Kidney epithelial cell (primary cell): Measurements from ENCODE around the gene PLK3. TPM values are rescaled to one million over a fixed set of nuclear protein-coding genes. Genes with fewer than 3 reads are reported as not detected.

ENCODE experiments used
- DNase-seq: peaks from one replicate; pipeline ENCODE4 v3.0.0-alpha.2; 2010; ENCODE audit warnings: low read depth
- H3K27me3 ChIP-seq: 2 replicates; pipeline ENCODE4 v1.6.0; 2011; ENCODE audit warnings: low read length; ENCODE audit not compliant: control insufficient read depth, insufficient read depth
- H3K36me3 ChIP-seq: 2 replicates; pipeline ENCODE4 v1.5.1; 2011; ENCODE audit warnings: low read length; ENCODE audit not compliant: control insufficient read depth, insufficient read depth
- H3K4me3 ChIP-seq: 2 replicates; pipeline ENCODE4 v1.5.1; 2011; ENCODE audit warnings: low read depth, mild to moderate bottlenecking, control low read depth, low read length
- CTCF ChIP-seq: IDR thresholded peaks from 2 replicates; pipeline ENCODE4 v1.5.1; 2011; ENCODE audit warnings: mild to moderate bottlenecking, moderate library complexity, low read length, control low read depth, inconsistent platforms; ENCODE audit not compliant: insufficient read depth, poor library complexity, severe bottlenecking
- total RNA-seq: library from RNA; depleted of rRNA; stranded (reverse); fragments of >200 nt; gene quantifications from 2 replicates; pipeline ENCODE4 v1.2.3, GENCODE V29; 2015

The PLK3 gene
- total RNA-seq, 1 donor from 2014 or later = 53.7 TPM

GRCh38 chr1:44786138-44786840, 13.9 kb upstream of the PLK3 start:
- H3K27me3 ChIP-seq = no peaks in the 10 kb centered on the region
- TF ChIP-seq CTCF = peak; percentile 100
- H3K36me3 ChIP-seq = no peaks in the 10 kb centered on the region
- no peak for DNase-seq
- peak overlapping the region; percentile 25 for H3K4me3 ChIP-seq

GRCh38 chr1:44786841-44787426, 13.2 kb upstream of the PLK3 start:
- no peak overlapping the region for H3K4me3 ChIP-seq
- no peaks in the 10 kb centered on the region for H3K36me3 ChIP-seq
- H3K27me3 ChIP-seq = no peaks in the 10 kb centered on the region
- no peak for TF ChIP-seq CTCF
- no peak for DNase-seq

- Histone ChIP-seq H3K27me3 (no peaks in the 10 kb centered on the region), H3K36me3 (no peaks in the 10 kb centered on the region)
- no peak for DNase-seq
Observed at GRCh38 chr1:44787506-44787905, 12.7 kb upstream of the PLK3 start.

GRCh38 chr1:44788120-44788860, 11.9 kb upstream of the PLK3 start, which contains the start of gene BEST4:
Gene BEST4, minus strand, starts transcription at chr1:44788170. Its CDS starts 465 bp downstream, at chr1:44787705.
- no peak within 1 kb of the TSS for H3K4me3 ChIP-seq
- no peaks in the 10 kb centered on the region for H3K36me3 ChIP-seq
- no peak for DNase-seq
- TF ChIP-seq CTCF = no peak
- no peaks in the 10 kb centered on the region for H3K27me3 ChIP-seq

More at GRCh38 chr1:44787506-44787905, 12.7 kb upstream of the PLK3 start:
- TF ChIP-seq CTCF = no peak
- H3K4me3 ChIP-seq = no peak overlapping the region

GRCh38 chr1:44790968-44791801, 9.0 kb upstream of the PLK3 start:
- no peak overlapping the region for H3K4me3 ChIP-seq
- DNase-seq = no peak

More at GRCh38 chr1:44790968-44791801, 9.0 kb upstream of the PLK3 start:
- no peak for TF ChIP-seq CTCF
- Histone ChIP-seq H3K27me3 (no peaks in the 10 kb centered on the region), H3K36me3 (no peaks in the 10 kb centered on the region)
